KG1 (cell line): Measurements from ENCODE around the gene NUDC.
"Not testable (repeated sequence)": the region's sequence is repeated elsewhere in the genome, so short reads cannot be mapped to it uniquely, and the experiment has no call there.

Source experiments
- DNase-seq: peaks from one replicate; lab custom pipeline; 2025; lab: John Stamatoyannopoulos, UW

Gene NUDC

DNA sequence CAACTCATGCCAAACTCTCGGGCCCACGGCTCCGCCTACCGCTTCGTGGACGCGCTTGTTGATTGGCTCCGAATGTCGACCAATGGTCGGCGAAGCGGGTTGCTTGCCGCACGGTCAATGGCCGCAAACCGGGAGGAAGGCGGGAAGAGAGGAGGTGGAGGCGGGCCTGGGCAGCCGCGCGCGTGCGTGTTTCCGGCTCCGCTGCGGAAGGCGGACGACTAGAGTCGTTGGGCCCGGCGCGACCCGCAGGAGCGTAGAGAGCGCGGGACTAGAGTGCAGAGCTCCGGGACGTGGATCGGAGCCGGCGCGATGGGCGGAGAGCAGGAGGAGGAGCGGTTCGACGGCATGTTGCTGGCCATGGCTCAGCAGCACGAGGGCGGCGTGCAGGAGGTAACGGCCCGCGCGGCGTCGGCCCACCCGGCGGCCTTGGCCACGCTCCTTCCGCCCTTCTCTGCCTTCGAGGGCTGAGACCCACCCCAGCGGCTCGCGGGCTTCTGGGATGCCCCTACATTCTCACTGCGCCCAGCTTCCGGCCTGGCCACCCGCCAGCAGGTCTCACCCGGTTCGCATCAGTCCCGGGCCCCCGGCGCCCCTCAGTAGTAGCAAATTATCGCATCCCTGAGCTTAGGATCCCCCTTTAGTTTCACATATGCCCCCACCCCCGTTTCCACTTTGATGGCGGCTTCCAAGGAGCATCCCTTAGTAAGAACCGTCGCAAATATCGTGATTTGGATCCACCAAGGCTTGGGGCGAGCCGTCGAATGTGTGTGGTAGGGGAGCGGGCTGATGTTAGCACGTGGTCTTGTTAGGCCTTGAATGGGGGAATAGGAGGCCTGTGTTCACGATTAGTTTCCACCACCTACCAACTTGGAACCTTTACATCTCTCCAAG lies at the start of gene NUDC:
NUDC (plus strand) TSS at position 204 of the 891 bp plus-strand sequence; CDS start at position 310, 106 bp downstream.
- peak; percentile 97 for DNase-seq

DNA sequence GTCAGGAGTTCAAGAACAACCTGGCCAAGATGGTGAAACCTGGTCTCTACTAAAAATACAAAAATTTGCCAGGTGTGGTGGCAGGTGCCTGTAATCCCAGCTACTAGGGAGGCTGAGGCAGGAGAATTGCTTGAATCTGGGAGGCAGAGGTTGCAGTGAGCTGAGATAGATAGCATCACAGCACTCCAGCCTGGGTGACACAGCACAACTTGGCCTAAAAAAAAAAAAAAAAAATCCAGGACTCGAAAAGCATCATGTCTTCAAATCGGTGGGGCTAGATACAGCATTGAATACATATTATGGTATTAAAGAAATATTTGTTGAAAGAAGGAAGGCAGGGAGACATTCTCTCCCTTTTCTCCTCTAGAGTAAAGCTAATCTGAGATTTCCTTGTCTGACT lies 48.4 kb upstream of the NUDC start:
- not testable (repeated sequence) for DNase-seq

DNA sequence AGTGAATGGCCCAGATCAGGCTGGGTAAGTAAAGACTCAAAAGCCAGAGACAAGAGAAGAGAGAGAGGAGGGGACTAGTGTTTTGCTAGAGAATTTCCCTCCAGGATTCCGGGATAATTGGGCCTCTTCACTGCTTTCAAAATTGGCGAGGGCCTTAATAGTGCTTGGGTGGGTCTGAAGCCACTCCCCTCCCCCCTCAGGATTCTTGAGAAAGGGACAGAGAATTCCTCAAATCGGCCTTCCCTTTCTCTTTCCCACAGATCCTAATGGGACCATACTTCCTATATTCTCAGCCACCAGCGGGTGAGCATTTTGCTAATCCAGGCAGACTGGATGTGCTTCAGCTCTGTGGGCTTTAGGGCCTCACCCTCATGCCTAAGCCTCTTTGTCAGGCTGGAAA lies 46.6 kb upstream of the NUDC start:
- DNase-seq: no peak

DNA sequence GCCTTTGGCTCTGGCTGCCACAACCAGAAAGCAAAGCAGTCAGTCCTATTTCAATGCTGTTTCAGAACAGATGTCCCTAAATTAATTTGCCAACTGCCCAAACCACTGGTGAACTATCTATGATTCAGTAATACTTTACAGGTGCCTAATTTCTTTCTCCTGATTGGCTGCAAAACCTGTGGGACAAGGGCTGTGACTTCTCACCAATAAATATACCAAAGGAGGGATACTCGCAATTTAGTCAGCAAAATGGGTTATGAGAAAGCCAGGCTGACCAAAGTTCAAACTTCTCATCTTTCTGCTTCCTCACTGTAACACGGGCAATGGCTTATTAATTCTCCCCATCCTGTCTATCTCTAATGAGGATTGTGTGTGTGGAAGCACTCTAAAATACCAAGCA lies 44.2 kb upstream of the NUDC start:
- DNase-seq: no peak

DNA sequence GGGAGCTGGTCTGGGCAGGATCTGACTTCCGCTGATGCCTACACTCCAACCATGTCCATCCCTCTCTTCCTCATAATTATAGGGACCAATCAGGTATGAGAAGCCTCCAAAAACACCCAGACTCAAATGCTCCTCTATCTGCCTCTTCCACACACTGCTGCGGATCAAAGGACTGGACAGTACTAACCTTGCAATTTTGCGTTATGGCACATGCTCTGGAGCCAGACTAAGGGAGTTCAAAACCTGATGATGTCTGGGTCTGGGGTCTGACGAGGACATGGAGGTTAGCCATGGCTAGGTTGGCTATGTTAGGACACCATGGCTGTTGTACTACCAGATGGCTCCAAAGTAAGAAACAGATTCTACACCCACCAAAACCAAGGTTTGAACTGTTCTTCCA lies 41.8 kb upstream of the NUDC start:
- DNase-seq: no peak

DNA sequence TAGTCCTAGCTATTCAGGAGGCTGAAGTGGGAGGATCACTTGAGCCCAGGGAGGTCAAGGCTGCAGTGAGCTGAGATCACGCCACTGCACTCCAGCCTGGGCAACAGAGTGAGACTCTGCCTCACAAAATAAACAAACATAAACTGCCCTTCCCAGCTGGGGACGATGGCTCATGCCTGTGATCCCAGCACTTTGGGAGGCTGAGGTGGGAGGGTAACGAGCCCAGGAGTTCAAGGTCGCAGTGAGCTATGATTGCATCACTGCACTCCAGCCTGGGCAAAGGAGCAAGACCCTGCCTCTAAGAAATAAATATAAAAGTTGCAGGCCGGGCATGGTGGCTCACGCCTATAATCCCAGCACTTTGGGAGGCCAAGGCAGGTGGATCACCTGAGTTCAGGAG lies 39.9 kb upstream of the NUDC start:
- DNase-seq: not testable (repeated sequence)

DNA sequence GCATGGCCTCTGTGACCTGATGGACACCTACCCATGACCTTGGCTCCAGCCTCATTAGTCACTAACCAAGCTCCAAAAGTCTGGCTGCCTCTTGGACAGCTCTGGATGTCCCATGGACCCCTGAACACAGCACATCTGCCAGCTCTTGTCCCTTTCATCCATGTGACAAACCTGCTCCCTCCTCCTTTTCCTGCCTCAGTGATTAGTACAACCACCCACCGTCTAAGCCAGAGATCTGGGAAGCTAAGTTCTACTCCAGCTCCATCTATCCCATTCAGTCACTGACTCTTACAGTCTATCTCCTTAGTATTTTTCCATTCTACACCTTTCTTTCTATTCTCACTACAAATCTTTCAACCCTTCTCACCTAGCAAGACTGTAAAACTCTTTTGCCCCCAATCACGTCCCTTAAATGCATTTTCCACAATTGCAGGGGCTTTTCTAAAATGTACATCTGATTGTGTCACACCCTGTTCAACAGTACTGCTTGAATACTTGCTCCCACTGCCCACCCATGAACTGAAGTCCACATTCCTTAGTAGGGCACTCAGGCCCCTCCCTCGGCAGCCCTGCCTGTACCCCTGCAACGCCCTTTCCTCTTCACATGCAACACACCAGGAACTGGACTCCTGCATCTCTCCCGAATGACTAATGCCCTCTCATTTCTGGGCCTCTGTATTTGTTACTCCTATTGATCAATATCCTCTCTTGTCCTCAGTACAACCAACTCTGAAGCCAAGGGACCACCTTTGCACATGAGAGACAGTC lies 38.7 kb upstream of the NUDC start:
- no peak for DNase-seq

DNA sequence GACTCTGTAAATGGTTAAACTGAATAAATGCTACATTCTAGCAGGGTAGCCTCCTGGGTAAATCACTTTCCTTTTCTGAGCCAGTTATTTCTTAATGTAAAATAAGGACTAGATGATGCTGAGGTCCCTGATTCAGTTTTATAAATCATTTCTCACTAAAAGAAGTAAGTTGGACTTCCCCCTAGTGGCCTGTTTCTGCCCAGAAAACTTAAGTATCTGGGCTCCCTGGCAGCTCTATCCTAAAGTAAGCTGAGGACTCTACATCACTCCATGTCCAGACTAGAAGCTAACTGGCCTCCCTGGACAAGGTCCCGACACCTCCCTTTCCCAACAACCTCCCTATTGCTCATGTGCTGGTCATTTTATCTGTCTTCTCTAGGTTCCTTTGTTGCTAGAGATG lies 34.4 kb upstream of the NUDC start:
- DNase-seq: peak; percentile 4

DNA sequence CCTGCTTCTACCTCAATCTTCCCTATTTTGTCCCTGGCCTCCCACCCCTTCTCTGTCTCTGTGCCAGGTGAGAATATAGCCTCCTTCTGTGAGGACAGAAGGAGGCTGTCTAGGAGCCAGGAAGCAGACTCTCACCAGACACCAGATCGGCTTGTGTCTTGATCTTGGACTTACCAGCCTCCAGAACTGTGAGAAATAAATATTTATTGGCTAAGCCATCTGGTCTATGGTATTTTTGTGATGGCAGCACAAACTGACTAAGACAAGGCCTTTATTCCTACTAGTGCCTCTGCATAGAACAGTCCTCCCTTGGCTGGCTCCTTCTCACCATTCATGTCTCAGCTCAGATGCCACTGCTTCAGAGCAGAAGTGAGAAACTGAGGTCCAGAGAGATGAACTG lies 33.3 kb upstream of the NUDC start:
- DNase-seq: no peak

DNA sequence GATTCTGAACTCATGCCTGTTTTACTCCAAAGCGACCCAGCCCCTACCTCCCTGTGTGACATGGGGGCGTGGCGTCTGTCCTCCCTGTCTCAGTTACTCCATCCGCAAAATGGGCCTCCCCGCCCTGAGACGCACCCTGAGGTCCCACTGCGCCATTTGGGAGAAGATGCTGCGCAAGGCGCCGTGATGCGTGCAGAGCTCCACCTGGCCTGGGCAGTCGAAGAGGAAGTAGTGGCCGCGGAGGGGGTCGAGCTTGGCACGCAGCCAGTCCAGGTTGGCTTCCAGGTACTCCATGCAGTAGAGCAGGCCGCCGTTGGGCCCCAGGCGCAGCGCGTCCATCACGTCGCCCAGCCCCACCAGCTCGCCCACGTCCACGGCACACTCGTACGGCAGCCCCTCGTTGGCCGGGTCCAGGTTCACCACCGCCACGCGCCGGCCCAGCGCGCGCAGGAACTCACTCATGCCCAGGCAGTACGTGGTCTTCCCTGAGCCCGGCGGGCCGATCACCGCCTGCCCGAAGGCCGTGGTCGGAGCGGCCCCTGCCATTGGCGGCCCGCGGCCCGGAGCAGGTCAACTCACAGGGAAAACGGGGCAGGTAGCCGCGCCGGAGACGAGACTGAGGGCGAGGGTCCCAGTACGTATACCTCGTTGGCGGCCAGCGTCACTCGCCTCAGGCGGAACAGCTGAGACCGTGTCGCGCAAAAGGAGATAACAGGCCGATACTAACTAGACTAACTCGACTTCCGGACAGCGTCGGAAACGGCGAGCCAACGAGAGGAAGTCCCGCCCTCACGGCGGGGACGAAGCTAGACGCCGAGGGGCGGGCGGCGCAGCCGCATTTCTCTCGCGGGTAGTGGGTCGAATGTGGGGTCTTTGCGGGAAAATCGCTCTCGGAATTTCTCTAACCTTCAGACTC lies 31.7 kb upstream of the NUDC start, which contains the start of gene GPN2:
GPN2 (minus strand) TSS at position 733 of the 916 bp plus-strand sequence; CDS start at position 546, 187 bp downstream.
- DNase-seq: peak; percentile 52

DNA sequence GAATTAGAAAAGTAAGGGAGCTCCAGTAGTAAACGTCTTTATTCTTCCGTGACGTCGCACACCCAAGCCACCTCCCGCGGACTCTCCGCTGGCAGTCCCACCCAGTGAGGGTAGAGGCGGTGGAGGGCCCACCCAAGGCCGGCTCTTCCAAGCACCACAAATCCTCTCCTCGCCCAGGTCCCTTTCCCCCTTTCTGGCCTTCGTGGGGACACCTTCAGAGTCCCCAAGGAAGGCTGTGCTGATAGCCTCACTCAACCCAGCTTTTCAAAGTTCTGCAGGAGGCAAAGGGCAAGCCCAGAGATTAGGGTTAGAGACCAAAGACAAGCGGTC lies 31.1 kb upstream of the NUDC start:
- no peak for DNase-seq

DNA sequence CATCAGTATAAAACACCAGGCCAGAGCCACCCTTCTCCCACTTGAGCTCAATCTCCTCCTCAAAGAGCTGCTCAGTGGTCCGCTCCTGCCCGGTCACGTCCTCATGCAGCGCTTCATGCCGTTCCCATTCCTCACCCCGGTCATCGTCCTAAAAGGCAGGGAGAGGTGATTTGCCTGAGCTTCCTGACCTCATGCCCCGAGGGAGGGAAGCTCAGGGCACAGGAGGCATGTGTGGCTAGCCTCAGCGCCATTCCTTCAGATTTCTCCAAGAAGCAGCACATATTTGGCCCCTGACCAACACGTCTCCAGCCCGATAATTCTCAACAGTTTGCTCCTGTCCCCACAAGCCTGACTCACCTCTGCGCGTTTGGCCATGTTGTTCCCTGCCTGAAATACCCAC lies 27.3 kb upstream of the NUDC start:
- DNase-seq: no peak

DNA sequence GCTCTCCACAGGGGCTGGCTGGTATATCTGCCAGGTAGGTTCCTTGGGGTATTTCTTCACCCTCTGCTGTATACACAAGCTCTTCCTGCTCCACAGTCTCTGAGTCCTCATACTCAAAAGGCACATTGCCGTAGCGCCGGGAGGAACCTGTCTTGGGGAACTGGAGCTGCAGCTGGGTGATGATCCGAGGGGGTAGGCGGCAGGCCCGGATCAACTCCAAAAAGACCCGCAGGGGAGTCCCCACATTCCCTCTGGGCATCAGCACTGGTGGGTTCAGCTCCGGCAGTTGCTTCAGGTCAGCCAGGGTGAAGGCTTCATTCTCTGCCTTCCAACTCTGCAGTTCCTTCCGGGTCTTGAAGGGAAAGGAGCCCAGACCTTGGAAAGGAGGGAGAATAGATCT lies 24.2 kb upstream of the NUDC start:
- DNase-seq: no peak

DNA sequence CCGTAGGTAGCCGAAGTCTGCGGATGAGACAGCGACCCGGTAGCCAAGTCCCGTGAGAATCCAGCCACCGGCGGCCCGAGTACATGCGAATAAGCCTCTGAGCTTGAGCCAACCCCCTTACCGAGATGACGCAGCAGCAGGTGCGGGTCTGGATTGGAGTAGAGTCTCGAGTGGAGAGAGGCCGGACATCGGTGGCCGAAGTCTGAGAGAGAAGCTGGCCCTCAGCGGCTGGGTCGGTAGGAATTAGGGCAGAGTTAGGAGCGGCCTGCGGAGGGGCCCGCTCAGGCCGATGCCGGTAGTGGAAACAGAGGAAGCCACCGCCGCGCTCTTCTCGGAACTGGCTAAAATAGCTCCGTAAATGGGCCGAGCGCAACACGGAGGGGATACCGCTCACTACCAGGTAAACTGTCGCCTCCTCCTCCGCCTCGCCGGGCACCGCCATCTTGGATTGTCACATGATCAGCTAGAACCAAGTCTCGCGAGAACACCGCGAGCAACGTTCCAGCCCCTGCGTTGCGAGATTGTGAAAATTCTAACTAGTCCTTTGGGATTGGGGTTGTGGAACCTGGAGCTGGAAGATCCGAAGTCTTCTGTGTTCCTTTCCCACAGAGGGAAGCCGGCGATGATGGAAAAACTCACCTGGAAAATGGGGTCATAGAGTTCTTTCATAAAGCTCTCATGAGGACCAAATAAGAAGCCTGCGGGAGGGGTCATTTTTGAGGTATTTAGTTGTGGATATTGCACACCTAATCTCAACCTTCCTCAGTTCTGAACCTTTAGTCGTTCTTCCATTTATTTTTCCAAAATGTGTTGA lies 21.3 kb upstream of the NUDC start, which contains the start of gene GPATCH3:
GPATCH3 (minus strand) TSS at position 467 of the 814 bp plus-strand sequence; CDS start at position 442, 25 bp downstream.
- peak; percentile 78 for DNase-seq

DNA sequence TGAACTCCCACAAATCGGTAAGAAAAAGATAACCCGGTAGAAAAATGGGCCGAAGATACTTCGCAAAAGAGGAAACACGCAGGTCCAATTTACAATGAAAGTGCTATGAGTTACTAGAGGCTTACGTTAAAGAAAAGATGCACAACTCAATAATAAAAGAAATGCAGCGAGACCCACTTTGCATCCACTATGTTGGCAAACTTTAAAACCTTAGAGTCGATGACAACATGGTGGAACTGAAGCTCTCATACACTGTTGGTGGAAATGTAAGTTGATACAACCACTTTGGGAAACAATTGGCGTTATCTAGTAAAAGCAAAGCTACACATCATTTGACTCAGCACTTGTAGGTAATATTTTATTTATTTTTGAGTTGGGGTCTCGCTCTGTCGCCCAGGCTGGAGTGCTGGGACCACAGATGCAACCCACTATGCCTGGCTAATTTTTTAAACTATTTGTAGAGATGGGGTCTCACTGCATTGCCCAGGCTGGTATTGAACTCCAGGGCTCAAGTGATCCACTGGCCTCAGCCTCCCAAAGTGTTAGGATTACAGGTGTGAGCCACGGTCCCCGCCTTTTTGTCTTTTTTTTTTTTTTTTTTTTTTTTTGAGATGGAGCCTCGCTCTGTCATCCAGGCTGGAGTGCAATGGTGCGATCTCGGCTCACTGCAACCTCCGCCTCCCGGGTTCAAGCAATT lies 20.6 kb upstream of the NUDC start:
- DNase-seq: peak; percentile 77

DNA sequence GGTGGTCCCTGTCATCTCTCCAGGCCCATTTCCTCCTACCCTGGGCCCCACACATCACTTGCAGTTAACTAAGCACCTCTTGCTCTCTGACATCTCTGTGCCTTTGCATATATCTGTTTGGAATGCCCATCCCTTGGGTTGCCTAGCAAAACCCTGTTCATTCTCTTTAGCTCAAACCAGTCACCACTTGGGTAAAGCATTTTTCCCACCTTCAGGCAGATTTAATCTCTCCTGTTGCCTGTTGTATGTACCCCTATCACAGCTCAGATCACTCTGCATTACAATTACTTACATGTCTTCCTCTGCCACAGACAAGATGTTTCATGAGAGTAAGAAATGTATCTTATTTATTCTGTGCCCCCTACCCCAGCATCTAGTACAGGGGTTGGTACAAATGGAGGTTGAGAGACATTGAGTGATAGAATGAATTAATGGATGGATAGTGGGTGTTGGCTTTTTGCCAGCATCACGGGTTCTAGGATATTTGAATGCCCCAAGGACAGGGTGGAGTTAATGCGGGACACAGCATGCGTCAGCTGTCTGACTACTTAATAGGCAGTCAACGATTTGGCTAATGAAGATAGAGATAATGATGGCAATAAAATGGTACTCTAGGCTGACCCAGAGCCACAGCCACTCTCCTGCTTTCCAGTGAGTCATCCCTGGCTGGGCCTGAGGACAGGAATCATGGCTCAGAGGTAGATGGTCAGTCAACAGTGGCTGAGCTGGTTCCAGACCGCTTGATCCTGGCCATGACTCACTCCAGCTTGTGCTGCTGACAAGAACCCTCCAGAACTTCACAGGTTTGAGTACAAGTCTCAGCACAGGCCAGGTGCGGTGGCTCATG lies 14.2 kb upstream of the NUDC start:
- DNase-seq: no peak

DNA sequence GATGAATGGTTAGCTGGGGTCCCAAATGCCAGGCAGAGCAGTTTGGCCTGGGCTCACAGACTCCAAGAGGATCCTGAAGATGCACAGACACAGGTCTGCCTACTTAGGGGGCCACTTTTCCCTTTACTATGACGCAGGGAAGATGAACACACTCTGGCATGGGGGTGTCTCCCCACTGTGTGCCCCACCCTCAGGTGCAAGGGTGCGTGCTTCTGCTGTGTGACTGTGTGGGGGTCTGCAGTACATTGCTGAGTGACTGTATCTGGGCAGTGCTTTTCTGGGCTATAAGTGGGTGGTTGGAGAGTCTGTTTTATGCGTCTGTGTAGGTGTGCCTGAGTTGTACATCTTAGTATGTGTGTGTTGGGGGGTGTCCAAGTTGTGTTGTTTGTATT lies 11.6 kb upstream of the NUDC start:
- no peak for DNase-seq

DNA sequence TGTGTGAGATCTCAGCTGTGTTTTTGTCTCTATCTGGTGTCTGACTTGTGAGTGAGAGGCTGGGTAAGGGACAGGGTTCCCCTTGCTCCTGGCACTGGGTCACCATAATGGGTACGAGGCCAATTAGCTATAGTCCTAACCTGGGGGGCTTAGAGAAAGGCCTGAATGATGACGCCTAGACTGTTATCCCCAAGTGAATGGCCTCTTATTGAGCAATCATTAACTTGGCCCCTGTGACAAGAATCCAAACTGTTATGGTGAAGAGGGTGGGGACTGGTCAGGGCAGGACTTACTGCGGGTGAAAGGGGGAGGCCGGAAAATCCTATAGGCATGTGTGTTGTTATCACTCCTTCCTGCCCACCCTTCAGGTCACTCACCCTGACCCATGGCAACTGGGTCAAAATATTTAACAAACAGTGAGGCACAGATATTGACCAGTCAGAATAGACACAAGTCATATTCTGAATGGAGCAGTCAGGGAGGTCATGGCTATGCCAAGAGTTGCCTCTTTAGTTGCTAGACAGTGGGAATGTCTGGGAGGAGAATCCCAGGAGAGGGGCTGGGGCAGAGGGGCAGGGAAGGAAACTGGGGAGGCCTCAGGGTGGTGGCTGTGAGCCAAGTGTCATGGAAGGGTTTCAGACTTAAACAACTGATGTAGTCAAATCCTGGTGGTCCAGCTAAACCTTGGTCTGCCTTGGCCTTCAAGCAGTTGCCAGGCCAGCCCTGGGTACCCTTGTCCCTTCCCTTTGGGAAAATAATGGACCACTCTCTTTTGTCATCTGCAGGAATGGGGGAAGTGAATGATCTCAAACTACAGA lies 11.0 kb upstream of the NUDC start:
- DNase-seq: no peak
